ENCODE data around the gene ANO1.

DNA sequence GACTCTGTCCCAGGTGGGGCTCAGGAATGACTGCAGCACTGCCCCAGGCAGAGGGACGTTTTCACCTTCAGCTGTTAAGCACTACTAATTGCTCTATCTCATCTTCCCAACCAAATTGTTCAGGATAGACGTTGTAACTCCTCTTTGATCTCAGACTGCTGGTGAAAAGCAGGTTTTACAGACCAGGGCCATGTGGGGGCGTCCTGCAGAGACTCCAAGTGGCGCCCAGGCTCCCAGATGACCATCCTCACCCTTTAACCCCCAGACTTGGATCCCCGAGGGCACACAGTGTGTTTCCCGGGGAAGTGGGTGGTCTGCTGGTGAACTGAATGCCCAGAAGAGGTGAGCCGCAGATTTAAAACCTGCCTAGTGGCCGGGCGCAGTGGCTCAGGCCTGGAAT lies 148.8 kb downstream of the ANO1 start:
- TF ChIP-seq, protein P1, sequence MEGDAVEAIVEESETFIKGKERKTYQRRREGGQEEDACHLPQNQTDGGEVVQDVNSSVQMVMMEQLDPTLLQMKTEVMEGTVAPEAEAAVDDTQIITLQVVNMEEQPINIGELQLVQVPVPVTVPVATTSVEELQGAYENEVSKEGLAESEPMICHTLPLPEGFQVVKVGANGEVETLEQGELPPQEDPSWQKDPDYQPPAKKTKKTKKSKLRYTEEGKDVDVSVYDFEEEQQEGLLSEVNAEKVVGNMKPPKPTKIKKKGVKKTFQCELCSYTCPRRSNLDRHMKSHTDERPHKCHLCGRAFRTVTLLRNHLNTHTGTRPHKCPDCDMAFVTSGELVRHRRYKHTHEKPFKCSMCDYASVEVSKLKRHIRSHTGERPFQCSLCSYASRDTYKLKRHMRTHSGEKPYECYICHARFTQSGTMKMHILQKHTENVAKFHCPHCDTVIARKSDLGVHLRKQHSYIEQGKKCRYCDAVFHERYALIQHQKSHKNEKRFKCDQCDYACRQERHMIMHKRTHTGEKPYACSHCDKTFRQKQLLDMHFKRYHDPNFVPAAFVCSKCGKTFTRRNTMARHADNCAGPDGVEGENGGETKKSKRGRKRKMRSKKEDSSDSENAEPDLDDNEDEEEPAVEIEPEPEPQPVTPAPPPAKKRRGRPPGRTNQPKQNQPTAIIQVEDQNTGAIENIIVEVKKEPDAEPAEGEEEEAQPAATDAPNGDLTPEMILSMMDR (IDR thresholded peaks at IDR 0.05), result peak in 3 of 6 experiments; percentile 21 to 24 (median 24)
- TF ChIP-seq POLR2A (IDR thresholded peaks at IDR 0.05), result no peak
